Endometrial microvascular endothelial cells (primary cell): Measurements from ENCODE around the gene KRT35. TPM values are rescaled to one million over a fixed set of nuclear protein-coding genes. Genes with fewer than 3 reads are reported as not detected.
"Not testable (repeated sequence)": the region's sequence is repeated elsewhere in the genome, so short reads cannot be mapped to it uniquely, and the experiment has no call there.

Experiments
- in situ Hi-C: cut with HindIII; loops from 2 replicates; pipeline ENCODE4 v1.10.0; 2017; ENCODE audit warnings: low sequenced_read_pairs, low pct_unique_long_range_greater_than_20kb; ENCODE audit errors: inconsistent ontology term
- total RNA-seq: library from RNA; depleted of rRNA; stranded (reverse); fragments of >200 nt; gene quantifications from one replicate; pipeline ENCODE4 v1.2.3, GENCODE V29; 2015; ENCODE audit errors: inconsistent ontology term

Gene KRT35
- total RNA-seq, 1 donor from 2014 or later = not detected

DNA sequence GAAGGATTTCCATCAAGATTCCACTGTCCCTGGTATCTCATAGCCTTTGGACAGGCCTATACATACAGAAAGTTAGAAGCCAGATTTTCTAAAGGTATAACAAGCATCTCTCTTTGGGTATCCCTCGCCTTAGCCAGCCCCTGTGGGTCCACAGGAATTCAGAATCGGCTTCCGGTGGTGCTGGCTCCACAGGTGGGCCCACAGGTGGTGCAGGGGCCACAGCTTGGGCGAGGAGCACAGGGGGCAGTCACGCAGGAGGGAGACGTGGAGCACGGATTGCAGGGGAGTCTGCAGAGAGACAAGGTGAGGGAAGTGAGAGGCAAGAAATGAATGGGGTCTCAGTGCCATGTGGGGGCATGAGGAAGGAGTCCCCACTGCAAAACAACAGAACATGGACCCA, 43.7 kb downstream of the KRT35 start:
- in situ Hi-C loops = no loop called here

DNA sequence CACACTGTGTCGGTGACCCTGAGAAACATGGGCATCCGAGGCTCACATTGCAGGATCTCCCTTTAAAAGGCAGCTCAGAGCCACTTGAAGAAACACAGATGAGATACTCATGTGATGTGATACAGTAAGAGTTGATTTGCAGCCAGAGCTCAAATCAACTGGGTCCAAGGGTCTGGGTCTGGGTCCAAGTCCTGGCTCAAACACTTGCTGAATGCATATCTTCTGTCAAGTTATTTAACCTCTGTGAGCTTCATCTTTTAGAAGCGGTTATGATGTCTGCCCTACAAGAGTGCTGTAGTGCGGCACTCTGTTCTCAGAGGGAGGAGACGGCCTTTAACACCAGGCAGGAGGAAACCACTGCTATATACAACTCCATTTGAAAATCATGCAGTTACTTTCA, 46.5 kb downstream of the KRT35 start:
- in situ Hi-C loops = no loop called here

GRCh38 chr17:41434005-41434404, 46.9 kb downstream of the KRT35 start:
- in situ Hi-C loops = no loop called here

GRCh38 chr17:41433586-41433985, 47.4 kb downstream of the KRT35 start:
- in situ Hi-C loops = no loop called here

DNA sequence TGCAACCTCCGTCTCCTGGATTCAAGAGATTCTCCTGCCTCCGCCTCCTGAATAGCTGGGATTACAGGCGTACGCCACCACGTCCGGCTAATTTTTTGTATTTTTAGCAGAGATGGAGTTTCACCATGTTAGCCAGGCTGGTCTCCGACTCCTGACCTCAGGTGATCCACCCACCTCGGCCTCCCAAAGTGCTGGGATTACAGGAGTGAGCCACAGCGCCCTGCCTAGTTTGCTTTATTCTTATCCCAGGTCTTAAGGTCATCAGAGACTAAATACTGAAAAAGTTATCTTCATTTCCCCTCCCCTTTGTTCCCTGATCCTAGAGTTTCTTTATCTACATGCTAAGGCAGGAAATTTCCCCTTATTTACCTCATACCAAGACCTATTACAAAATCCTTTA, 50.6 kb downstream of the KRT35 start:
- in situ Hi-C loops = not testable (repeated sequence)

DNA sequence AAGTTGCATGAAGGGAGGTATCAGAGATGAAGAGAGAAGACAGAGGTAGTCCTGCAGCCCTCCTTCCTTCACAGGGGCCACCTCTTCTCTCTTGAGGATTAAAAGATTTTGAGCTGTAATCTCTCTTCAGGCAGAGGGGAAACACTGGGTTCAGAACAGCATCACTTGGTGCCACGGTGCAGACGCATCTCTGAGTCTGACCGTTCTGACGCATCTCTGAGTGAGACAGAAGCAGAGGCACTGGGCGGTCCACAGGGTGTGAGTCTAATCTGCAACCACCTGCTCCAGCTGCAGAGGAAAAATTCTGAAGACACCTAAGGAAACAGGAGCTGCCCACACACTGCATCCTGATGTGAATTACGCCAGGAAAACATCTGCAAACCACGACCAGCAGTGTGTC, 51.3 kb downstream of the KRT35 start:
- in situ Hi-C loops = no loop called here

DNA sequence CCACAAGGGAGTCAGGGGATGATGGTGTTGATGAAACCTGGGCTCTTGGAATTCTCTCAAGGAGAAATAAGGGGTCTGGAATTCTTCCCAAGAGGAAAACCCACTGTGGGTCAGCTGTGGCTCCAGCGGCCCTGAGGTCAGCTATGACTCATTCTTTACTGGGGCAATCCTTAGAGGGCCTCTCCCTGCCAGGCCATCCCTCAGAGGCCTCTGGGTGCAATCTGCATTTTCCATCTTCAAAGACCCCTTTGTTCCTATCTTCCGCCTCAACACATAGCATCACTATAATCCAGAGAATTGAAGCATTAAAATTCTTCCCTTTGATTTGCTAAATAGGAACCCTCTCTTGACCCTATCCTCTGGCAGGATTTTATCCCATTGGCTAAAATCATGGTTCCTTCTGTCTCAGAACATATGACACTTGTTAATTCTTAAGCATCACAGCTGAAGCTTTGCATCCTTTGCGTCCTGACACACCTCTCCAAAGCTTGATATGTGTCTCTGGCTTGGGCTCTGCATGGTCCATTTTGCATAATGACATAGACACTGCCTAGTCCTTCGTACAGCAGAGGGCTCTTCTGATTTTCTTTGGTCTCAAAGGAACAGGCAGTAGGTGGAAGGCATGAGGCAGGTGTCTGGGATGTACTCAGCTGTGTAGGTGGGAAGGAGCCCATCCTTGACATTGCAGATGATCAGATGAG, 52.2 kb downstream of the KRT35 start:
- in situ Hi-C loops = no loop called here

Other genes with a start within 250 kb of the KRT35 start
- gene KRTAP9-3, start 248.7 kb downstream of the KRT35 start, total RNA-seq = not detected
- not detected for gene KRTAP9-8, start 243.2 kb downstream of the KRT35 start, total RNA-seq
- gene KRTAP9-4, start 231.5 kb downstream of the KRT35 start, total RNA-seq = not detected
- gene KRTAP9-9, start 225.8 kb downstream of the KRT35 start, total RNA-seq = not detected
- not detected for gene KRTAP9-6, start 215.8 kb downstream of the KRT35 start, total RNA-seq
- not detected for gene KRTAP9-7, start 205.5 kb downstream of the KRT35 start, total RNA-seq
- not detected for gene KRTAP29-1, start 178.3 kb downstream of the KRT35 start, total RNA-seq
- not detected for gene KRTAP16-1, start 171.8 kb downstream of the KRT35 start, total RNA-seq
- gene KRTAP17-1, start 165.4 kb downstream of the KRT35 start, total RNA-seq = not detected
- gene KRT33A, start 130.3 kb downstream of the KRT35 start, total RNA-seq = not detected
- not detected for gene KRT33B, start 111.3 kb downstream of the KRT35 start, total RNA-seq
- not detected for gene KRT34, start 98.8 kb downstream of the KRT35 start, total RNA-seq
- not detected for gene KRT31, start 83.5 kb downstream of the KRT35 start, total RNA-seq
- not detected for gene KRT37, start 56.6 kb downstream of the KRT35 start, total RNA-seq
- gene KRT38, start 40.2 kb downstream of the KRT35 start, total RNA-seq = not detected
- not detected for gene KRT32, start 13.8 kb downstream of the KRT35 start, total RNA-seq
- not detected for gene KRT36, start 8.8 kb upstream of the KRT35 start, total RNA-seq
- not detected for gene KRT13, start 24.5 kb upstream of the KRT35 start, total RNA-seq
- gene KRT15, start 37.7 kb upstream of the KRT35 start, total RNA-seq = 14.1 TPM
- gene KRT19, start 47.2 kb upstream of the KRT35 start, total RNA-seq = 101 TPM
- not detected for gene KRT9, start 90.9 kb upstream of the KRT35 start, total RNA-seq
- not detected for gene KRT14, start 105.7 kb upstream of the KRT35 start, total RNA-seq
- gene KRT16, start 131.6 kb upstream of the KRT35 start, total RNA-seq = not detected
- gene KRT17, start 143.4 kb upstream of the KRT35 start, total RNA-seq = not detected
- gene EIF1, start 207.7 kb upstream of the KRT35 start, total RNA-seq = 111 TPM
- gene GAST, start 231.2 kb upstream of the KRT35 start, total RNA-seq = not detected